GM19372 (cell line): Measurements from ENCODE around the gene ANO1.

Experiments
- ATAC-seq: cut with Tn5 transposase; IDR thresholded peaks from one replicate; pipeline ENCODE4 v1.9.1; 2021; ENCODE audit warnings: mild to moderate bottlenecking, low read depth, moderate library complexity; ENCODE audit not compliant: unreplicated experiment

ANO1 gene

GRCh38 chr11:70233034-70233433 lies 154.9 kb downstream of the ANO1 start:
- ATAC-seq = no peak

DNA sequence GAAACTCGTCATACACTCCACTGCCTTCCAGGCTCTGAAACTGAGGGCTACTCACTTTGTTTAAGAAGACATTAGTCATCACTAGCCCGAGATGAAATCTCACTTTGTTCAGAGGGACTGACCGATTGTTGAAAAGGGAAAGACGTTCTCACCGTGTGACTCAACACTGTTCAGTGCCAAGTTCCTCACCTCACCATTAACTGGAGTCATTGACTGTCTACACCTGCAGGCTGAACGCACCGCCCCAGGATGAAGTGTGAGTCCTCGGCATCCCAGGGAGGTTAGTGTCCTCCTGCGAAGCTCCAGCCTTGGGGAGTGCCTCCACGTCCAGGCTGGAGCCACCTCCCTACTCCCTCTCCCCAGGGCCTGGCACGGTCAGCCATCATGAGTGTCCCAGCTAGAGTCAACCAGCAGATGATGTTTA lies 155.4 kb downstream of the ANO1 start:
- ATAC-seq = no peak

DNA sequence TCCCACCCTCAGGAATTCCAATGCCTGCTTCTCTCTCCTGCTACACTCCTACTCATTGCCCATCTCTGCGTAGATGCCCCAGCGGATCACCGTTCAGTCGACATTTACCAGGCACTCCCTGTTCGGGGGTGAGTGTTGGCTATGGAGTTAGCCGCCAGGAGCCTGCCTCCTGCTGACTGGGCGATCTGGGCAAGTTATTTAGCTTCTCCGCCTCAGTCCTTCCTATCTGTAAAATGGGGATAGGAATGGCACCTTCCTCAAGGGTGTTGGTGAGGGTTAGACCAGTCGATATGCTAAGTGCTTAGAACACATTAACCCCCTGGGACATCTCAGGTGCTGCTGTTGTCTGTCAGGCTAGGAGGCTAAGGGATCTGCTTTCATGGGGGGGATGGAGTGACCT lies 155.8 kb downstream of the ANO1 start:
- no peak for ATAC-seq
